Measurements from ENCODE around the gene PHETA1. TPM values are rescaled to one million over a fixed set of nuclear protein-coding genes. Genes with fewer than 3 reads are reported as not detected.

PHETA1 gene
- polyA plus RNA-seq, 1 donor from 2014 or later: 25.4 TPM

DNA sequence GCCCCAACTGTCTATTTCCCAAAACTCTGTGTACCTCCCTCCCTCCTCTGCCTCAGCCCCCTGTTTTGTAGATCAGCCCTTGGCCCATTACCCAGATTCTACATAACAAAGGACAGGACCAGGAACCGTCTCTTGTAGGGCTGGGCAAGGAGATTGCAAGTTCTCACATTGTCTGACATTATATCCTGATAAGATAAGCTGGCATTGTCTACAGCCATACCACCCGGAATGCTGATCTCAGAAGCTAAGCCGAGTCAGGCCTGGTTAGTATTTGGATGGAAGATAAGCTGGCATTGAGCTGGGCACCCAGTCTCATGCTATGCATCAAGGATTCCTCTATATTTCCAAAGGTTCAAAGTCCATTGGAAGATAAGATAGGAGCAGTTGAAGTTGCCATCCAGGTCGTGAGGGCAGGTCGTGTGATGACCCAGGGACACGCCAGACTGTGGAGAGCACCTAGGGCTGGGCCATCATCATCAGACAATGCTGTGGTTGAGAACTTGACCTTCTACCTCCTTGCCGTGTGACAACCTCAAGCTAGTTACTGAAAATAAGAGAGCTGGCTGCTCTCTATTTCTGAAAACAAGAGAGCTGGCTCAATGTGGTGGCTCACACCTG, 29.5 kb downstream of the PHETA1 start:
- Histone ChIP-seq H3F3A (ENCODE audit: insufficient read depth, low read length, poor library complexity, severe bottlenecking) (no peaks in the 10 kb centered on the region), H3K4me3 (ENCODE audit: low read length) (no peak overlapping the region), H3K9ac (ENCODE audit: low read length) (no peak overlapping the region), H3K27me3 (ENCODE audit: insufficient read depth, low read depth, low read length) (no peaks in the 10 kb centered on the region), H3K9me2 (ENCODE audit: insufficient read depth, low read length) (no peaks in the 10 kb centered on the region), H3K27ac (ENCODE audit: low read length) (no peak overlapping the region), H3K79me2 (replicated peaks; ENCODE audit: insufficient read depth, low read length) (no peaks in the 10 kb centered on the region), H3K4me2 (ENCODE audit: low read length) (no peak overlapping the region), H2AFZ (ENCODE audit: low read depth, low read length) (no peak overlapping the region), H3K36me3 (ENCODE audit: insufficient read depth, low read length) (no peaks in the 10 kb centered on the region), H3K9me3 (ENCODE audit: low read length) (no peaks in the 10 kb centered on the region), H4K20me1 (ENCODE audit: insufficient read depth) (no peaks in the 10 kb centered on the region)
- no peak for TF ChIP-seq SMC3 (conservative IDR thresholded peaks at IDR 0.05; ENCODE audit: poor library complexity)
- no peak for TF ChIP-seq EZH2 (IDR thresholded peaks at IDR 0.05; ENCODE audit: borderline replicate concordance, insufficient read depth, low read length, poor library complexity, severe bottlenecking)

DNA sequence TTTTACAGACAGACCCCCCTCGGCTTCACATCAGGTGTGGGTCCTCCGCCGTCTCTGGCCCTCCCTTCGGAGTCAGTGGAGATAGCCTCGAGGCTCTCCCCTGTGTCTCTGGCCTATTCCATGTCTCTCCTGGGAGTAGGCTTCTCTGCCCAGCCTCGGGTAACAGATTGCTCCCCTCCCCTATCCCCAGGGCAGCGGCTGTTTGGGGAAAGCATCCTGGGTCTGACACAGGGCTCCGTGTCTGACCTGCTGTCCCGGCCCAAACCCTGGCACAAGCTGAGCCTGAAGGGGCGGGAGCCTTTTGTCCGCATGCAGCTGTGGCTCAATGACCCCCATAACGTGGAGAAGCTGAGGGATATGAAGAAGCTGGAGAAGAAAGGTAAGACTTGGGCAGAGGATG, 30.8 kb downstream of the PHETA1 start:
- Histone ChIP-seq H3K9me2 (ENCODE audit: insufficient read depth, low read length) (no peaks in the 10 kb centered on the region), H3K36me3 (ENCODE audit: insufficient read depth, low read length) (no peaks in the 10 kb centered on the region), H4K20me1 (ENCODE audit: insufficient read depth) (no peaks in the 10 kb centered on the region), H3K9me3 (ENCODE audit: low read length) (no peaks in the 10 kb centered on the region), H3K79me2 (replicated peaks; ENCODE audit: insufficient read depth, low read length) (no peaks in the 10 kb centered on the region), H3K4me2 (ENCODE audit: low read length) (no peak overlapping the region), H3K27ac (ENCODE audit: low read length) (no peak overlapping the region), H3K4me3 (ENCODE audit: low read length) (no peak overlapping the region), H2AFZ (ENCODE audit: low read depth, low read length) (no peak overlapping the region), H3K27me3 (ENCODE audit: insufficient read depth, low read depth, low read length) (no peaks in the 10 kb centered on the region), H3F3A (ENCODE audit: insufficient read depth, low read length, poor library complexity, severe bottlenecking) (no peaks in the 10 kb centered on the region), H3K9ac (ENCODE audit: low read length) (no peak overlapping the region)
- TF ChIP-seq, protein P1, sequence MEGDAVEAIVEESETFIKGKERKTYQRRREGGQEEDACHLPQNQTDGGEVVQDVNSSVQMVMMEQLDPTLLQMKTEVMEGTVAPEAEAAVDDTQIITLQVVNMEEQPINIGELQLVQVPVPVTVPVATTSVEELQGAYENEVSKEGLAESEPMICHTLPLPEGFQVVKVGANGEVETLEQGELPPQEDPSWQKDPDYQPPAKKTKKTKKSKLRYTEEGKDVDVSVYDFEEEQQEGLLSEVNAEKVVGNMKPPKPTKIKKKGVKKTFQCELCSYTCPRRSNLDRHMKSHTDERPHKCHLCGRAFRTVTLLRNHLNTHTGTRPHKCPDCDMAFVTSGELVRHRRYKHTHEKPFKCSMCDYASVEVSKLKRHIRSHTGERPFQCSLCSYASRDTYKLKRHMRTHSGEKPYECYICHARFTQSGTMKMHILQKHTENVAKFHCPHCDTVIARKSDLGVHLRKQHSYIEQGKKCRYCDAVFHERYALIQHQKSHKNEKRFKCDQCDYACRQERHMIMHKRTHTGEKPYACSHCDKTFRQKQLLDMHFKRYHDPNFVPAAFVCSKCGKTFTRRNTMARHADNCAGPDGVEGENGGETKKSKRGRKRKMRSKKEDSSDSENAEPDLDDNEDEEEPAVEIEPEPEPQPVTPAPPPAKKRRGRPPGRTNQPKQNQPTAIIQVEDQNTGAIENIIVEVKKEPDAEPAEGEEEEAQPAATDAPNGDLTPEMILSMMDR (IDR thresholded peaks at IDR 0.05; ENCODE audit: poor library complexity, severe bottlenecking): no peak
- no peak for TF ChIP-seq POLR2AphosphoS5 (IDR thresholded peaks at IDR 0.05)
- no peak for TF ChIP-seq TAF1 (IDR thresholded peaks at IDR 0.05; ENCODE audit: low read depth)
- no peak for TF ChIP-seq EZH2 (IDR thresholded peaks at IDR 0.05; ENCODE audit: borderline replicate concordance, insufficient read depth, low read length, poor library complexity, severe bottlenecking)
- no peak for TF ChIP-seq EP300 (conservative IDR thresholded peaks at IDR 0.05; ENCODE audit: poor library complexity, severe bottlenecking)
- TF ChIP-seq SMC3 (conservative IDR thresholded peaks at IDR 0.05; ENCODE audit: poor library complexity): no peak
- TF ChIP-seq, protein P2, sequence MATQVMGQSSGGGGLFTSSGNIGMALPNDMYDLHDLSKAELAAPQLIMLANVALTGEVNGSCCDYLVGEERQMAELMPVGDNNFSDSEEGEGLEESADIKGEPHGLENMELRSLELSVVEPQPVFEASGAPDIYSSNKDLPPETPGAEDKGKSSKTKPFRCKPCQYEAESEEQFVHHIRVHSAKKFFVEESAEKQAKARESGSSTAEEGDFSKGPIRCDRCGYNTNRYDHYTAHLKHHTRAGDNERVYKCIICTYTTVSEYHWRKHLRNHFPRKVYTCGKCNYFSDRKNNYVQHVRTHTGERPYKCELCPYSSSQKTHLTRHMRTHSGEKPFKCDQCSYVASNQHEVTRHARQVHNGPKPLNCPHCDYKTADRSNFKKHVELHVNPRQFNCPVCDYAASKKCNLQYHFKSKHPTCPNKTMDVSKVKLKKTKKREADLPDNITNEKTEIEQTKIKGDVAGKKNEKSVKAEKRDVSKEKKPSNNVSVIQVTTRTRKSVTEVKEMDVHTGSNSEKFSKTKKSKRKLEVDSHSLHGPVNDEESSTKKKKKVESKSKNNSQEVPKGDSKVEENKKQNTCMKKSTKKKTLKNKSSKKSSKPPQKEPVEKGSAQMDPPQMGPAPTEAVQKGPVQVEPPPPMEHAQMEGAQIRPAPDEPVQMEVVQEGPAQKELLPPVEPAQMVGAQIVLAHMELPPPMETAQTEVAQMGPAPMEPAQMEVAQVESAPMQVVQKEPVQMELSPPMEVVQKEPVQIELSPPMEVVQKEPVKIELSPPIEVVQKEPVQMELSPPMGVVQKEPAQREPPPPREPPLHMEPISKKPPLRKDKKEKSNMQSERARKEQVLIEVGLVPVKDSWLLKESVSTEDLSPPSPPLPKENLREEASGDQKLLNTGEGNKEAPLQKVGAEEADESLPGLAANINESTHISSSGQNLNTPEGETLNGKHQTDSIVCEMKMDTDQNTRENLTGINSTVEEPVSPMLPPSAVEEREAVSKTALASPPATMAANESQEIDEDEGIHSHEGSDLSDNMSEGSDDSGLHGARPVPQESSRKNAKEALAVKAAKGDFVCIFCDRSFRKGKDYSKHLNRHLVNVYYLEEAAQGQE (IDR thresholded peaks at IDR 0.05; ENCODE audit: borderline replicate concordance): no peak
- TF ChIP-seq RAD21 (conservative IDR thresholded peaks at IDR 0.05): no peak
- no peak for TF ChIP-seq MXI1 (conservative IDR thresholded peaks at IDR 0.05; ENCODE audit: poor library complexity, severe bottlenecking)
